Lower lobe of right lung (tissue), 2 donors: ENCODE results near the gene NDUFB6. TPM values are rescaled to one million over a fixed set of nuclear protein-coding genes. Genes with fewer than 3 reads are reported as not detected.

ENCODE experiments used
- ATAC-seq, 2 donors: fragments of 200-7000 bp; cut with Tn5 transposase; one replicate each; pipeline ENCODE4 v1.9.1; 2020 to 2022; ENCODE audit warnings: mild to moderate bottlenecking in 2 of 2, moderate library complexity in 2 of 2
- DNase-seq: peaks from one replicate; pipeline ENCODE4 v3.0.0-alpha.2; 2020
- H3K27ac ChIP-seq: fragments of 200-600 bp; one replicate; pipeline ENCODE4 v1.8.0; 2022
- H3K27me3 ChIP-seq: fragments of 200-600 bp; one replicate; pipeline ENCODE4 v1.8.0; 2022; ENCODE audit warnings: low read depth
- H3K36me3 ChIP-seq: fragments of 200-600 bp; one replicate; pipeline ENCODE4 v1.8.0; 2022; ENCODE audit warnings: mild to moderate bottlenecking
- H3K4me1 ChIP-seq: fragments of 200-600 bp; one replicate; pipeline ENCODE4 v1.8.0; 2022
- H3K4me3 ChIP-seq: fragments of 200-600 bp; one replicate; pipeline ENCODE4 v1.8.0; 2022; ENCODE audit warnings: mild to moderate bottlenecking
- H3K9me3 ChIP-seq: fragments of 200-600 bp; one replicate; pipeline ENCODE4 v1.8.0; 2022
- CTCF ChIP-seq: fragments of 200-600 bp; IDR thresholded peaks from one replicate; pipeline ENCODE4 v1.8.0; 2022; ENCODE audit warnings: antibody characterized with exemption, mild to moderate bottlenecking
- intact Hi-C: fragments of 100-400 bp; cut with DNase I; formaldehyde crosslinking; loops from one replicate; pipeline ENCODE4 v1.11.0; 2022
- total RNA-seq: library from RNA; stranded (reverse); fragmentation: NEBNext Ultra II Directional; extraction: Animal tissue kit (Norgen Biotek cat#: 25700); gene quantifications from one replicate; pipeline ENCODE4 v1.2.1, GENCODE V29; 2021
- donor health status: DM: no; HTN: yes; CAD: no; lungs with severe emphysema.

Gene NDUFB6
- total RNA-seq, 1 donor from 2014 or later = 39.0 TPM

GRCh38 chr9:32570262-32570661, 2.7 kb downstream of the NDUFB6 start:
- Histone ChIP-seq H3K27ac (no peak overlapping the region), H3K36me3 (peaks cover 29% of the 10 kb centered on the region), H3K27me3 (no peaks in the 10 kb centered on the region), H3K4me1 (peaks cover 23% of the 10 kb centered on the region), H3K4me3 (no peak overlapping the region), H3K9me3 (no peaks in the 10 kb centered on the region)
- no peak for DNase-seq
- ATAC-seq = no peak
- intact Hi-C loops = no loop called here
- no peak for TF ChIP-seq CTCF

GRCh38 chr9:32566770-32567169, 6.2 kb downstream of the NDUFB6 start:
- Histone ChIP-seq H3K27me3 (no peaks in the 10 kb centered on the region), H3K9me3 (no peaks in the 10 kb centered on the region), H3K27ac (no peak overlapping the region), H3K4me1 (peaks cover 12% of the 10 kb centered on the region), H3K36me3 (peaks cover 40% of the 10 kb centered on the region), H3K4me3 (no peak overlapping the region)
- TF ChIP-seq CTCF = no peak
- intact Hi-C loops = no loop called here
- DNase-seq = no peak
- peak in 1 of 2 donors; percentile 37 for ATAC-seq

GRCh38 chr9:32565967-32566366, 7.0 kb downstream of the NDUFB6 start:
- TF ChIP-seq CTCF = no peak
- Histone ChIP-seq H3K27ac (no peak overlapping the region), H3K36me3 (peaks cover 40% of the 10 kb centered on the region), H3K27me3 (no peaks in the 10 kb centered on the region), H3K4me1 (peaks cover 4% of the 10 kb centered on the region), H3K9me3 (no peaks in the 10 kb centered on the region), H3K4me3 (no peak overlapping the region)
- intact Hi-C loops = no loop called here
- ATAC-seq = no peak
- DNase-seq = no peak

GRCh38 chr9:32558408-32558934, 14.5 kb downstream of the NDUFB6 start:
- DNase-seq (no peak), ATAC-seq (no peak)
- no peak for TF ChIP-seq CTCF
- Histone ChIP-seq H3K36me3 (no peaks in the 10 kb centered on the region), H3K27me3 (no peaks in the 10 kb centered on the region), H3K9me3 (no peaks in the 10 kb centered on the region), H3K4me3 (no peak overlapping the region), H3K27ac (no peak overlapping the region), H3K4me1 (peaks cover under 1% of the 10 kb centered on the region)
- intact Hi-C loops = no loop called here

GRCh38 chr9:32554591-32554990, 18.4 kb downstream of the NDUFB6 start:
- Histone ChIP-seq H3K27ac (no peak overlapping the region), H3K4me3 (no peak overlapping the region), H3K27me3 (no peaks in the 10 kb centered on the region), H3K4me1 (peaks cover 18% of the 10 kb centered on the region), H3K36me3 (no peaks in the 10 kb centered on the region), H3K9me3 (no peaks in the 10 kb centered on the region)
- intact Hi-C loops = no loop called here
- ATAC-seq = no peak
- TF ChIP-seq CTCF = no peak
- no peak for DNase-seq

- H3K4me1 ChIP-seq = peaks cover 22% of the 10 kb centered on the region
- ATAC-seq = no peak
- intact Hi-C loops = no loop called here
- no peak overlapping the region for H3K27ac ChIP-seq
- no peak for TF ChIP-seq CTCF
- no peaks in the 10 kb centered on the region for H3K27me3 ChIP-seq
- no peaks in the 10 kb centered on the region for H3K36me3 ChIP-seq
- no peaks in the 10 kb centered on the region for H3K9me3 ChIP-seq
- no peak overlapping the region for H3K4me3 ChIP-seq
- DNase-seq = no peak
Measured at GRCh38 chr9:32554107-32554506, 18.9 kb downstream of the NDUFB6 start.
